Measurements from ENCODE around the gene PAPSS2.

The PAPSS2 gene

GRCh38 chr10:87702973-87703294 is 43.3 kb downstream of the PAPSS2 start:
- Histone ChIP-seq H3K4me3 (replicated peaks; ENCODE audit: insufficient read depth, low read length) (no peak overlapping the region), H3K27me3 (ENCODE audit: insufficient read depth, poor library complexity, severe bottlenecking) (no peaks in the 10 kb centered on the region), H3K27ac (replicated peaks) (no peak overlapping the region)
- TF ChIP-seq SPI1 (IDR thresholded peaks at IDR 0.05; ENCODE audit: borderline replicate concordance, low read depth): no peak
- TF ChIP-seq CTCF (IDR thresholded peaks at IDR 0.05; ENCODE audit: insufficient read depth, low read length): no peak
- no peak for TF ChIP-seq REST (IDR thresholded peaks at IDR 0.05; ENCODE audit: insufficient replicate concordance, low read depth)
- TF ChIP-seq POLR2AphosphoS5 (IDR thresholded peaks at IDR 0.05; ENCODE audit: low read depth): no peak
- no peak for TF ChIP-seq GABPA (IDR thresholded peaks at IDR 0.05; ENCODE audit: low read depth)
- DNase-seq (ENCODE audit: low read depth in 1 of 2, low spot score in 1 of 2): no peak

GRCh38 chr10:87703771-87704170 is 44.1 kb downstream of the PAPSS2 start:
- no peak overlapping the region for H3K27ac ChIP-seq (replicated peaks)
- no peak overlapping the region for H3K4me3 ChIP-seq (replicated peaks; ENCODE audit: insufficient read depth, low read length)
- no peaks in the 10 kb centered on the region for H3K27me3 ChIP-seq (ENCODE audit: insufficient read depth, poor library complexity, severe bottlenecking)
- TF ChIP-seq SPI1 (IDR thresholded peaks at IDR 0.05; ENCODE audit: borderline replicate concordance, low read depth): no peak
- no peak for TF ChIP-seq POLR2AphosphoS5 (IDR thresholded peaks at IDR 0.05; ENCODE audit: low read depth)
- TF ChIP-seq GABPA (IDR thresholded peaks at IDR 0.05; ENCODE audit: low read depth): no peak
- TF ChIP-seq REST (IDR thresholded peaks at IDR 0.05; ENCODE audit: insufficient replicate concordance, low read depth): no peak
- TF ChIP-seq CTCF (IDR thresholded peaks at IDR 0.05; ENCODE audit: insufficient read depth, low read length): no peak
- DNase-seq (ENCODE audit: low read depth in 1 of 2, low spot score in 1 of 2): no peak

- no peak for DNase-seq (ENCODE audit: low read depth in 1 of 2, low spot score in 1 of 2)
- Histone ChIP-seq H3K27ac (replicated peaks) (no peak overlapping the region), H3K27me3 (ENCODE audit: insufficient read depth, poor library complexity, severe bottlenecking) (no peaks in the 10 kb centered on the region)
Observed at GRCh38 chr10:87705339-87705738, 45.7 kb downstream of the PAPSS2 start.

More at GRCh38 chr10:87705339-87705738, 45.7 kb downstream of the PAPSS2 start:
- TF ChIP-seq REST (IDR thresholded peaks at IDR 0.05; ENCODE audit: insufficient replicate concordance, low read depth) (no peak), SPI1 (IDR thresholded peaks at IDR 0.05; ENCODE audit: borderline replicate concordance, low read depth) (no peak), CTCF (IDR thresholded peaks at IDR 0.05; ENCODE audit: insufficient read depth, low read length) (no peak), GABPA (IDR thresholded peaks at IDR 0.05; ENCODE audit: low read depth) (no peak), POLR2AphosphoS5 (IDR thresholded peaks at IDR 0.05; ENCODE audit: low read depth) (no peak)
- no peak overlapping the region for H3K4me3 ChIP-seq (replicated peaks; ENCODE audit: insufficient read depth, low read length)

Data from HL-60 (cell line).